Activated CD8-positive, alpha-beta T cell treated with anti-CD3 and anti-CD28 coated beads for 36 hours (primary cell): ENCODE results near the gene CPD. TPM values are rescaled to one million over a fixed set of nuclear protein-coding genes. Genes with fewer than 3 reads are reported as not detected.

Source experiments
- ATAC-seq: fragments of 200-7000 bp; cut with Tn5 transposase; one replicate; pipeline ENCODE4 v1.10.0; 2021; ENCODE audit warnings: mild to moderate bottlenecking, moderate library complexity
- CTCF ChIA-PET: fragments of 350-600 bp; sonication (Branson Sonifier 250); formaldehyde crosslinking; loops from one replicate; lab custom pipeline; 2021; ENCODE audit warnings: antibody characterized with exemption; lab: Charles Lee
- POLR2A ChIA-PET: fragments of 350-600 bp; sonication (Branson Sonifier 250); formaldehyde crosslinking; loops from one replicate; lab custom pipeline; 2021; ENCODE audit warnings: antibody characterized with exemption; lab: Charles Lee
- DNase-seq: peaks from one replicate; pipeline ENCODE4 v3.0.0-alpha.2; 2020
- H3K27ac Mint-ChIP-seq: one replicate; pipeline ENCODE4 v1.8.0; 2021; ENCODE audit warnings: mild to moderate bottlenecking, mixed read lengths
- H3K27me3 Mint-ChIP-seq: one replicate; pipeline ENCODE4 v1.8.0; 2021; ENCODE audit warnings: mixed read lengths
- H3K36me3 Mint-ChIP-seq: one replicate; pipeline ENCODE4 v1.8.0; 2021; ENCODE audit warnings: low read depth, mixed read lengths
- H3K4me1 Mint-ChIP-seq: one replicate; pipeline ENCODE4 v1.8.0; 2021; ENCODE audit warnings: low read depth, mixed read lengths
- H3K4me3 Mint-ChIP-seq: one replicate; pipeline ENCODE4 v1.8.0; 2021; ENCODE audit warnings: mild to moderate bottlenecking, moderate library complexity, mixed read lengths
- H3K9me3 Mint-ChIP-seq: one replicate; pipeline ENCODE4 v1.8.0; 2021; ENCODE audit warnings: mixed read lengths
- intact Hi-C: fragments of 100-400 bp; cut with micrococcal nuclease; formaldehyde crosslinking; loops from one replicate; pipeline ENCODE4 v1.10.0; 2022
- total RNA-seq, 2 experiments: library from RNA; stranded (reverse); gene quantifications; one replicate each; pipeline ENCODE4 v1.2.3, GENCODE V29; 2021
- TF ChIP-seq, protein P1 (sequence below): fragments of 200-600 bp; IDR thresholded peaks from one replicate; pipeline ENCODE4 v1.8.0; 2022; ENCODE audit warnings: antibody characterized with exemption, mild to moderate bottlenecking

CPD gene
- total RNA-seq, 2 experiments from 2014 or later = 25.9 to 26.8 TPM

DNA sequence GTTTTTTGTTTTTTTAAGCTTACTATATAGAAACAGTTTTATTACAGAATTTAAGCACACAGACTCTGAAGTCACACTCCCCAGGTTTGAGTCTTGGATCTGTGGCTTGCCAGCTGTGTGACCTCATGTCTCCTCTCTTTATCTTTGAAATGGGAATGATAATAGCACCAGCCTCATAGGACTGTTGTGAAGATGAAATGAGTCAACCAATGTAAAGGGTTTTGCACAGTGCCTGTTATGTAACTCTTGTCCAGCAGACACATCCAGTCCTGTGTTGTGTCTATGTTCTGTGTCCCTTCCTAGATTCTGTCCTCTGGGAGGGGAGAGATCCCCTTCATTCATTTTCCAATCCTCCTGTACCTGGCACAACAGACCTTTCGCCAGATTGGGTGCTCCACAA is 3.1 kb upstream of the CPD start:
- Mint-ChIP-seq H3K27me3 (no peaks in the 10 kb centered on the region), H3K36me3 (peaks cover 4% of the 10 kb centered on the region), H3K4me1 (peaks cover 57% of the 10 kb centered on the region), H3K9me3 (no peaks in the 10 kb centered on the region), H3K27ac (no peak overlapping the region), H3K4me3 (no peak overlapping the region)
- CTCF ChIA-PET = interaction anchor here (2.7 to 4.6 kb wide), 2 partner anchors 36 to 40 kb away, joined by 7 to 23 read pairs; no protein-coding TSS in a partner anchor
- TF ChIP-seq, protein P1, sequence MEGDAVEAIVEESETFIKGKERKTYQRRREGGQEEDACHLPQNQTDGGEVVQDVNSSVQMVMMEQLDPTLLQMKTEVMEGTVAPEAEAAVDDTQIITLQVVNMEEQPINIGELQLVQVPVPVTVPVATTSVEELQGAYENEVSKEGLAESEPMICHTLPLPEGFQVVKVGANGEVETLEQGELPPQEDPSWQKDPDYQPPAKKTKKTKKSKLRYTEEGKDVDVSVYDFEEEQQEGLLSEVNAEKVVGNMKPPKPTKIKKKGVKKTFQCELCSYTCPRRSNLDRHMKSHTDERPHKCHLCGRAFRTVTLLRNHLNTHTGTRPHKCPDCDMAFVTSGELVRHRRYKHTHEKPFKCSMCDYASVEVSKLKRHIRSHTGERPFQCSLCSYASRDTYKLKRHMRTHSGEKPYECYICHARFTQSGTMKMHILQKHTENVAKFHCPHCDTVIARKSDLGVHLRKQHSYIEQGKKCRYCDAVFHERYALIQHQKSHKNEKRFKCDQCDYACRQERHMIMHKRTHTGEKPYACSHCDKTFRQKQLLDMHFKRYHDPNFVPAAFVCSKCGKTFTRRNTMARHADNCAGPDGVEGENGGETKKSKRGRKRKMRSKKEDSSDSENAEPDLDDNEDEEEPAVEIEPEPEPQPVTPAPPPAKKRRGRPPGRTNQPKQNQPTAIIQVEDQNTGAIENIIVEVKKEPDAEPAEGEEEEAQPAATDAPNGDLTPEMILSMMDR = no peak
- ATAC-seq (no peak), DNase-seq (no peak)
- intact Hi-C loops = no loop called here
- POLR2A ChIA-PET = no interaction called here

DNA sequence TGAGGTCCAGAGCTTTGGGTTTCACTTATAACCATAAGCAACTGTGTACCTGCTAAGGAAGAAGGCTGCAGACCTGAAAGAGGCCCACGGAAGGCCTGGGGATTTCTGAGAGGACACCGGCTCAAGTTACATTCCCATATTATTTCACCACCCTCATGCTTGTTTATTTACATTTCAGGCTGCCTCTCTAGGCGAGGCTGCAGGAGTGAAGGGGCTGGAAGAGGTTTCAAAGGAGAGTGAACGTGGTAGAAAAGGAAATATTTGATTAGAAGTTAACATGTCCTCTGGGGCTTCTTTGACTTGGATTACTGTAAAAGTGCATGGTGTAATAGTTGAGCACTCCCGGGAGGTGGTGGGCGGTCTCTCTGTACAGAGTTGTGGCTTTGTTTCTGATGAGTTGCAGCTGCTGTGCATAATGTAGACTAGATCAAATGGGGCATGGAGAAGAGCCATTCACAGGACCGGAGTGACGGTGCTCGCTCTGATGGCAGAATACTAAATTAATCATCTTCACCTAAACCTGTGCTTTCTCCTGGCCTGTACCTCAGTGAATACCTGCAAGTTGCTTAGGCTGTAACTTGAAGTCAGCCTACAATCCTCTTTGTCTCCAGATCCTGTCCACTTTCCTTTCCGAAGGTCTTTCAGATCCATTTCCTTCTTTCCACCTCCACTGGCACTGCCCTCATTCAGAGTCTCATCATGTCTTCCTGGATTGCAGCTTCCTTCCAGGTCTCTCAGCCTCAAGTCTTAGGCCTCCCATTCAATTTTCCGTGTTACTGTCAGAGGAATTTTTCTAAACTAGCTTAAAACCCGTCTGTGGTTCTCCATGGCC is 1.9 kb upstream of the CPD start:
- Mint-ChIP-seq H3K27me3 (no peaks in the 10 kb centered on the region), H3K9me3 (no peaks in the 10 kb centered on the region), H3K36me3 (peaks cover 5% of the 10 kb centered on the region), H3K4me1 (peaks cover 62% of the 10 kb centered on the region), H3K27ac (peak overlapping the region; percentile 60), H3K4me3 (peak overlapping the region; percentile 14)
- TF ChIP-seq, protein P1 = no peak
- POLR2A ChIA-PET = interaction anchor here (0.8 to 5.5 kb wide), 4 partner anchors 11 to 32 kb away, joined by 3 to 28 read pairs (median 5); no protein-coding TSS in a partner anchor
- DNase-seq = peak; percentile 89
- ATAC-seq = peak; percentile 40
- CTCF ChIA-PET = interaction anchor here (0.9 to 4.6 kb wide), 5 partner anchors 10 to 272 kb away, joined by 4 to 23 read pairs (median 7); no protein-coding TSS in a partner anchor
- intact Hi-C loops = no loop called here

DNA sequence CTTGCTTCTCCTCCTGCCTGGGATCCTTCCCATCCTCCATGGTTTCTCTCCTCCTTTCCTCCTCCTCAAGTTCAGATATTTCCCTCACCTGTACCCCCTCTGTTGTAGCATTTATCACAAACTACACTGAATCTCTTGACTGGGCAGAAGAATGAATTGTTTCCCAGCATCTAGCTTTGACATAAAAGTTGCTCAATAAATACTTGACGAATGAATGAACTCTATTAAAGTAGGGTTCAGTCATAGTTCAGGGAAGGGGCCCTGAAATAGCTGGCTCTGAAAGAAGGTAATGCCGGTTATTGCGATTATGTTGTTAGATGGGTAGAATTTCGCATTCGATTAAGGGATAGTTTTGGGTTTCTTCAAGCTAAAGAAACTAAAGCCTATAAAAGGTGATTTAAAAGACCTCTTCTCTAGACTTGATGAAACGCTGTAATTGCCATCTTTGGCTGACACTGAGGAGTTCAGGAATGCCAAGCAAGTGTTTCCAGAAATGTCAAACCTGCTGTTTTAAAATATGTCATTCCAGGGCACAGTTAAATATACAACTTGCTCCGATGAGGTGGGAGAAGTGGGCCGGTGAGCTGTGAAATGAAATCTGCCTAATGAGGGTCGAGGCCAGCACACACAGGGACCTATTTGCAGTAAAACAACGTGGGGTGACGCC is 1.0 kb upstream of the CPD start:
- H3K27ac Mint-ChIP-seq = peak overlapping the region; percentile 87
- POLR2A ChIA-PET = interaction anchor here (0.8 to 5.5 kb wide), 4 partner anchors 11 to 33 kb away, joined by 3 to 28 read pairs (median 13); no protein-coding TSS in a partner anchor
- TF ChIP-seq, protein P1 = no peak
- H3K4me1 Mint-ChIP-seq = peaks cover 63% of the 10 kb centered on the region
- no peaks in the 10 kb centered on the region for H3K27me3 Mint-ChIP-seq
- no peaks in the 10 kb centered on the region for H3K9me3 Mint-ChIP-seq
- DNase-seq (no peak), ATAC-seq (no peak)
- H3K4me3 Mint-ChIP-seq = peak overlapping the region; percentile 73
- peaks cover 5% of the 10 kb centered on the region for H3K36me3 Mint-ChIP-seq
- CTCF ChIA-PET = interaction anchor here (0.7 to 2.7 kb wide), 6 partner anchors 11 to 273 kb away, joined by 3 to 7 read pairs (median 4); no protein-coding TSS in a partner anchor
- intact Hi-C loops = no loop called here

DNA sequence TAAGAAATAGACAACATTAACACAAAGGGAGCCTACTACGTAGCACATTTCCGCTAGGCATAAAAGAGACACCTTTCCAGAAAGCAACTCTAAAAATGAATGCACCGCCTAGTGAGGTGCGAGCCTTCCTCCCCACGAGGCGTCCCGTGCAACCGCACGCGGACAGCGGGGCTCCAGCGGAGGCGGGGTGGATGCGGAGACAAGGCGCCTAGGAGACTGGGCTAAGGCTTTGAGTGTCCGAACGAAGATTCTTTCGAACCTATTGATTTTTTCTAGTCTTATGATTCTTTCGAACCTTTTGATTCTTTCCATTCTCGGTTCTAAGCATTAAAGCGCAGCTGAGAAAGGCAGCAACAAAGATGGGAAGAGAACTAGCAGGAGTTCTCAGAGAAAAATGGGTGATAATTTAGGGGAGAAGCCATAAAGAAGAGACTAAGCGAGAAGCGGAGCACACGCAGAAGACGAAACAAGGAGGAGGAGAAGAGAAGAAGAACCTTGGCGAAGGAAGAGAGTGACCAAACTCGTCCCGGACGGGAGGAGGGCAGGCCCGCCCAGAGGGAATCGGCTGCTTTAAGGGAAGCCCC is 394 bp upstream of the CPD start:
- ATAC-seq (peak; percentile 22), DNase-seq (peak; percentile 72)
- Mint-ChIP-seq H3K36me3 (peaks cover 5% of the 10 kb centered on the region), H3K4me3 (peak overlapping the region; percentile 73), H3K27ac (peak overlapping the region; percentile 87), H3K4me1 (peaks cover 63% of the 10 kb centered on the region), H3K9me3 (no peaks in the 10 kb centered on the region), H3K27me3 (no peaks in the 10 kb centered on the region)
- intact Hi-C loops = no loop called here
- TF ChIP-seq, protein P1 = no peak
- CTCF ChIA-PET = interaction anchor here (0.7 to 2.7 kb wide), 7 partner anchors 12 to 274 kb away, joined by 3 to 7 read pairs (median 4); no protein-coding TSS in a partner anchor
- POLR2A ChIA-PET = interaction anchor here (0.7 to 5.5 kb wide), 4 partner anchors 12 to 50 kb away, joined by 4 to 28 read pairs (median 13); no protein-coding TSS in a partner anchor
